Measurements from ENCODE around the gene ST7L.

Gene ST7L

GRCh38 chr1:112509005-112509659 is 109.8 kb downstream of the ST7L start:
- peak overlapping the region; percentile 52; the same call in 1 of the 2 replicates for H3K4me3 ChIP-seq (ENCODE audit: low read length)
- TF ChIP-seq ZNF274 (IDR thresholded peaks at IDR 0.05; ENCODE audit: low read depth, low read length): no peak

GRCh38 chr1:112508278-112509004 is 110.5 kb downstream of the ST7L start, which contains the start of gene WNT2B:
TSS of gene WNT2B (plus strand) at chr1:112508965. CDS start at chr1:112509263, 298 bp downstream.
- no peak for TF ChIP-seq ZNF274 (IDR thresholded peaks at IDR 0.05; ENCODE audit: low read depth, low read length)

GRCh38 chr1:112507921-112508277 is 111.0 kb downstream of the ST7L start:
- peak overlapping the region; percentile 52; the same call in 1 of the 2 replicates for H3K4me3 ChIP-seq (ENCODE audit: low read length)
- TF ChIP-seq ZNF274 (IDR thresholded peaks at IDR 0.05; ENCODE audit: low read depth, low read length): no peak

More at GRCh38 chr1:112508278-112509004, 110.5 kb downstream of the ST7L start, which contains the start of gene WNT2B:
- peak within 1 kb of the TSS; percentile 52; the same call in 1 of the 2 replicates for H3K4me3 ChIP-seq (ENCODE audit: low read length)

GRCh38 chr1:112507336-112507735 is 111.6 kb downstream of the ST7L start:
- TF ChIP-seq ZNF274 (IDR thresholded peaks at IDR 0.05; ENCODE audit: low read depth, low read length): no peak
- no peak overlapping the region for H3K4me3 ChIP-seq (ENCODE audit: low read length)

- TF ChIP-seq ZNF274 (IDR thresholded peaks at IDR 0.05; ENCODE audit: low read depth, low read length): no peak
Observed at GRCh38 chr1:112506731-112507130, 112.2 kb downstream of the ST7L start.

GRCh38 chr1:112506306-112506705 is 112.6 kb downstream of the ST7L start:
- no peak overlapping the region for H3K4me3 ChIP-seq (ENCODE audit: low read length)
- TF ChIP-seq ZNF274 (IDR thresholded peaks at IDR 0.05; ENCODE audit: low read depth, low read length): no peak

More at GRCh38 chr1:112506731-112507130, 112.2 kb downstream of the ST7L start:
- no peak overlapping the region for H3K4me3 ChIP-seq (ENCODE audit: low read length)

- TF ChIP-seq ZNF274 (IDR thresholded peaks at IDR 0.05; ENCODE audit: low read depth, low read length): no peak
- no peak overlapping the region for H3K4me3 ChIP-seq (ENCODE audit: low read length)
Observed at GRCh38 chr1:112505878-112506277, 113.1 kb downstream of the ST7L start.

GRCh38 chr1:112505400-112505785 is 113.5 kb downstream of the ST7L start:
- no peak overlapping the region for H3K4me3 ChIP-seq (ENCODE audit: low read length)

GRCh38 chr1:112504661-112505399 is 114.1 kb downstream of the ST7L start:
- no peak overlapping the region for H3K4me3 ChIP-seq (ENCODE audit: low read length)
- TF ChIP-seq ZNF274 (IDR thresholded peaks at IDR 0.05; ENCODE audit: low read depth, low read length): no peak

More at GRCh38 chr1:112505400-112505785, 113.5 kb downstream of the ST7L start:
- no peak for TF ChIP-seq ZNF274 (IDR thresholded peaks at IDR 0.05; ENCODE audit: low read depth, low read length)

- no peak overlapping the region for H3K4me3 ChIP-seq (ENCODE audit: low read length)
- TF ChIP-seq ZNF274 (IDR thresholded peaks at IDR 0.05; ENCODE audit: low read depth, low read length): no peak
Observed at GRCh38 chr1:112504001-112504660, 114.8 kb downstream of the ST7L start.

- no peak overlapping the region for H3K4me3 ChIP-seq (ENCODE audit: low read length)
- no peak for TF ChIP-seq ZNF274 (IDR thresholded peaks at IDR 0.05; ENCODE audit: low read depth, low read length)
Observed at GRCh38 chr1:112502826-112503225, 116.1 kb downstream of the ST7L start.

- no peak for TF ChIP-seq ZNF274 (IDR thresholded peaks at IDR 0.05; ENCODE audit: low read depth, low read length)
- H3K4me3 ChIP-seq (ENCODE audit: low read length): peak overlapping the region; percentile 31; the same call in 1 of the 2 replicates
Observed at GRCh38 chr1:112501810-112502641, 116.9 kb downstream of the ST7L start.

GRCh38 chr1:112496290-112496689 is 122.7 kb downstream of the ST7L start:
- TF ChIP-seq ZNF274 (IDR thresholded peaks at IDR 0.05; ENCODE audit: low read depth, low read length): no peak
- H3K4me3 ChIP-seq (ENCODE audit: low read length): no peak overlapping the region

Data from GM08714 (cell line).